GM23338 (cell line): ENCODE results near the gene NTRK3. TPM values are rescaled to one million over a fixed set of nuclear protein-coding genes. Genes with fewer than 3 reads are reported as not detected.

Source experiments
- ATAC-seq: fragments of 200-7000 bp; cut with Tn5 transposase; 3 replicates; pipeline ENCODE4 v1.9.1; 2020
- DNase-seq: peaks from one replicate; pipeline ENCODE4 v3.0.0-alpha.2; 2015; ENCODE audit warnings: low spot score
- H2AFZ ChIP-seq: fragments of 200-600 bp; sonication (generic); 2 replicates; pipeline ENCODE4 v1.8.0; 2016; ENCODE audit warnings: antibody characterized with exemption, mild to moderate bottlenecking, moderate library complexity
- H3F3A ChIP-seq: fragments of 200-600 bp; sonication (generic); replicated peaks from 2 replicates; pipeline ENCODE4 v1.8.0; 2017; ENCODE audit warnings: antibody characterized with exemption, mixed run types, low read depth
- H3K27ac ChIP-seq: fragments of 200-600 bp; sonication (generic); 2 replicates; pipeline ENCODE4 v1.6.1; 2016; ENCODE audit warnings: low read depth
- H3K27me3 ChIP-seq: fragments of 200-600 bp; sonication (generic); 2 replicates; pipeline ENCODE4 v1.8.0; 2016; ENCODE audit warnings: mild to moderate bottlenecking, mixed run types, moderate library complexity; ENCODE audit not compliant: insufficient read depth
- H3K36me3 ChIP-seq: fragments of 200-600 bp; sonication (generic); 2 replicates; pipeline ENCODE4 v1.8.0; 2016; ENCODE audit warnings: mild to moderate bottlenecking; ENCODE audit not compliant: insufficient read depth
- H3K4me1 ChIP-seq: fragments of 200-600 bp; sonication (generic); 2 replicates; pipeline ENCODE4 v1.8.0; 2016; ENCODE audit warnings: mild to moderate bottlenecking, moderate library complexity; ENCODE audit not compliant: insufficient read depth
- H3K4me2 ChIP-seq: fragments of 200-600 bp; sonication (generic); 2 replicates; pipeline ENCODE4 v1.7.1; 2017; ENCODE audit warnings: mixed run types
- H3K4me3 ChIP-seq: fragments of 200-600 bp; sonication (generic); 2 replicates; pipeline ENCODE4 v1.6.1; 2016; ENCODE audit warnings: mixed run types
- H3K79me2 ChIP-seq: fragments of 200-600 bp; sonication (generic); replicated peaks from 2 replicates; pipeline ENCODE4 v1.8.0; 2017; ENCODE audit warnings: mild to moderate bottlenecking; ENCODE audit not compliant: insufficient read depth
- H3K9me2 ChIP-seq: fragments of 200-600 bp; sonication (generic); 2 replicates; pipeline ENCODE4 v1.8.0; 2017; ENCODE audit not compliant: insufficient read depth
- H4K20me1 ChIP-seq: fragments of 200-600 bp; sonication (generic); replicated peaks from 2 replicates; pipeline ENCODE4 v1.8.0; 2017; ENCODE audit warnings: mild to moderate bottlenecking; ENCODE audit not compliant: insufficient read depth
- H3K27ac Mint-ChIP-seq: 2 replicates; pipeline ENCODE4 v1.8.0; 2020; ENCODE audit warnings: inconsistent platforms, mild to moderate bottlenecking, moderate library complexity, mixed read lengths
- H3K27me3 Mint-ChIP-seq: 3 replicates; pipeline ENCODE4 v1.8.0; 2022; ENCODE audit warnings: low read depth, mild to moderate bottlenecking, moderate library complexity, mixed read lengths, inconsistent platforms; ENCODE audit not compliant: insufficient read depth, poor library complexity
- H3K36me3 Mint-ChIP-seq: 3 replicates; pipeline ENCODE4 v1.8.0; 2021; ENCODE audit warnings: low read depth, mild to moderate bottlenecking, inconsistent platforms, moderate library complexity, mixed read lengths
- H3K4me1 Mint-ChIP-seq: 3 replicates; pipeline ENCODE4 v1.8.0; 2020; ENCODE audit warnings: mild to moderate bottlenecking, inconsistent platforms, mixed read lengths
- H3K4me3 Mint-ChIP-seq: 3 replicates; pipeline ENCODE4 v1.8.0; 2021; ENCODE audit warnings: moderate library complexity, mild to moderate bottlenecking, inconsistent platforms, mixed read lengths
- H3K9me3 Mint-ChIP-seq: 3 replicates; pipeline ENCODE4 v1.8.0; 2020; ENCODE audit warnings: moderate library complexity, mild to moderate bottlenecking, inconsistent platforms, mixed read lengths
- CREB1 ChIP-seq: fragments of 250-450 bp; sonication (Bioruptor Pico); IDR thresholded peaks from 2 replicates; pipeline ENCODE4 v1.5.0; 2020; ENCODE audit warnings: low read depth, mild to moderate bottlenecking, moderate library complexity
- ETS1 ChIP-seq: IDR thresholded peaks from 2 replicates; pipeline ENCODE4 v1.6.1; 2016; ENCODE audit warnings: antibody characterized with exemption
- EZH2 ChIP-seq: fragments of 200-600 bp; sonication (generic); IDR thresholded peaks from one replicate; pipeline ENCODE4 v1.8.0; 2017; ENCODE audit warnings: antibody characterized with exemption, mild to moderate bottlenecking, low read depth; ENCODE audit not compliant: unreplicated experiment
- EZH2phosphoT487 ChIP-seq: fragments of 200-600 bp; sonication (generic); IDR thresholded peaks from one replicate; pipeline ENCODE4 v1.8.1; 2018; ENCODE audit warnings: antibody characterized with exemption; ENCODE audit not compliant: unreplicated experiment
- JUNB ChIP-seq: IDR thresholded peaks from one replicate; pipeline ENCODE4 v1.6.1; 2016; ENCODE audit warnings: antibody characterized with exemption; ENCODE audit not compliant: unreplicated experiment
- POLR2AphosphoS5 ChIP-seq: IDR thresholded peaks from 2 replicates; pipeline ENCODE4 v1.6.1; 2016; ENCODE audit warnings: antibody characterized with exemption, low read depth
- STAT1 ChIP-seq: IDR thresholded peaks from one replicate; pipeline ENCODE4 v1.6.1; 2016; ENCODE audit warnings: antibody characterized with exemption; ENCODE audit not compliant: unreplicated experiment
- ZNF114 ChIP-seq: fragments of 250-450 bp; sonication (Bioruptor Pico); IDR thresholded peaks from 2 replicates; pipeline ENCODE4 v1.5.0; 2020; ENCODE audit warnings: mild to moderate bottlenecking, moderate library complexity
- polyA plus RNA-seq: library from polyadenylated mRNA; unstranded; fragments of >200 nt; fragmentation: Nextera tagmentation; extraction: Ambion mirVana; gene quantifications from 2 replicates; pipeline ENCODE4 v1.2.1, GENCODE V29; 2016
- total RNA-seq: library from RNA; depleted of rRNA; stranded (reverse); fragments of >200 nt; shearing (Covaris generic); gene quantifications from 2 replicates; pipeline ENCODE4 v1.2.3, GENCODE V29; 2014
- TF ChIP-seq, protein P1 (sequence below), 2 experiments: fragments of 200-600 bp in 1 of 2; sonication (generic) in 1 of 2; conservative IDR thresholded peaks; 2 replicates each; pipeline versions ENCODE4 v1.5.1 to v1.6.1; 2016 to 2017; ENCODE audit warnings: antibody characterized with exemption in 2 of 2, low read depth in 2 of 2, mild to moderate bottlenecking in 2 of 2, moderate library complexity in 1 of 2
- TF ChIP-seq, protein P2 (sequence below): IDR thresholded peaks from one replicate; pipeline ENCODE4 v1.6.1; 2018; ENCODE audit warnings: antibody characterized with exemption; ENCODE audit not compliant: unreplicated experiment
- TF ChIP-seq, protein P3 (sequence below): fragments of 250-450 bp; sonication (Bioruptor Pico); IDR thresholded peaks from 2 replicates; pipeline ENCODE4 v1.5.0; 2020; ENCODE audit warnings: mild to moderate bottlenecking, moderate library complexity

The NTRK3 gene
- total and polyA plus RNA-seq, 2 experiments from 2014 or later, result 3.1 to 5.3 TPM

DNA sequence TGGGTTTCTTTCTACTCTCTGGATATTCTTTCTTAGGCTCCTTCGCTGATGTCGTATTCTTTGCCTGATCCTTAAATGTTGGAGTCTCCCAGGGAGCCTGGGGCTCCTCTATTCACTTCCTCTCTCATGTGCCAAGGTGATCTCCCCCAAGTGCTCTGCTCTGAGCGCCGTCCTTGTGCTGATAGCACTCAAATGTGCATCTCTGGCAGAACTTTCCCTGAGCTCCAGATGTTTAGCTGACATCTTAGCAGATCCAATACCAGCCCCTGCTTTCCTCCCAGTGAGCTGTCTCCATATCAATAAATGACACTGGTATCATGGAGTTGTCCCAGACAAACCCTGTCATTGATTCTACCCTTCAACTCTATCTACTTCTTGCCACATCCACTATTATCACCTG lies 62.4 kb downstream of the NTRK3 start:
- H2AFZ ChIP-seq, result no peak overlapping the region
- no peaks in the 10 kb centered on the region for H3K36me3 ChIP-seq
- H3K79me2 ChIP-seq, result no peaks in the 10 kb centered on the region
- TF ChIP-seq, protein P1, sequence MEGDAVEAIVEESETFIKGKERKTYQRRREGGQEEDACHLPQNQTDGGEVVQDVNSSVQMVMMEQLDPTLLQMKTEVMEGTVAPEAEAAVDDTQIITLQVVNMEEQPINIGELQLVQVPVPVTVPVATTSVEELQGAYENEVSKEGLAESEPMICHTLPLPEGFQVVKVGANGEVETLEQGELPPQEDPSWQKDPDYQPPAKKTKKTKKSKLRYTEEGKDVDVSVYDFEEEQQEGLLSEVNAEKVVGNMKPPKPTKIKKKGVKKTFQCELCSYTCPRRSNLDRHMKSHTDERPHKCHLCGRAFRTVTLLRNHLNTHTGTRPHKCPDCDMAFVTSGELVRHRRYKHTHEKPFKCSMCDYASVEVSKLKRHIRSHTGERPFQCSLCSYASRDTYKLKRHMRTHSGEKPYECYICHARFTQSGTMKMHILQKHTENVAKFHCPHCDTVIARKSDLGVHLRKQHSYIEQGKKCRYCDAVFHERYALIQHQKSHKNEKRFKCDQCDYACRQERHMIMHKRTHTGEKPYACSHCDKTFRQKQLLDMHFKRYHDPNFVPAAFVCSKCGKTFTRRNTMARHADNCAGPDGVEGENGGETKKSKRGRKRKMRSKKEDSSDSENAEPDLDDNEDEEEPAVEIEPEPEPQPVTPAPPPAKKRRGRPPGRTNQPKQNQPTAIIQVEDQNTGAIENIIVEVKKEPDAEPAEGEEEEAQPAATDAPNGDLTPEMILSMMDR (conservative IDR thresholded peaks at IDR 0.05; ENCODE audit: low read depth in 2 of 2), result no peak
- TF ChIP-seq CREB1 (CRISPR knock-in tag) (no peak), ZNF114 (CRISPR knock-in tag) (no peak), ETS1 (no peak), EZH2phosphoT487 (no peak), EZH2 (no peak), STAT1 (no peak), POLR2AphosphoS5 (no peak), JUNB (no peak)
- TF ChIP-seq, protein P2, sequence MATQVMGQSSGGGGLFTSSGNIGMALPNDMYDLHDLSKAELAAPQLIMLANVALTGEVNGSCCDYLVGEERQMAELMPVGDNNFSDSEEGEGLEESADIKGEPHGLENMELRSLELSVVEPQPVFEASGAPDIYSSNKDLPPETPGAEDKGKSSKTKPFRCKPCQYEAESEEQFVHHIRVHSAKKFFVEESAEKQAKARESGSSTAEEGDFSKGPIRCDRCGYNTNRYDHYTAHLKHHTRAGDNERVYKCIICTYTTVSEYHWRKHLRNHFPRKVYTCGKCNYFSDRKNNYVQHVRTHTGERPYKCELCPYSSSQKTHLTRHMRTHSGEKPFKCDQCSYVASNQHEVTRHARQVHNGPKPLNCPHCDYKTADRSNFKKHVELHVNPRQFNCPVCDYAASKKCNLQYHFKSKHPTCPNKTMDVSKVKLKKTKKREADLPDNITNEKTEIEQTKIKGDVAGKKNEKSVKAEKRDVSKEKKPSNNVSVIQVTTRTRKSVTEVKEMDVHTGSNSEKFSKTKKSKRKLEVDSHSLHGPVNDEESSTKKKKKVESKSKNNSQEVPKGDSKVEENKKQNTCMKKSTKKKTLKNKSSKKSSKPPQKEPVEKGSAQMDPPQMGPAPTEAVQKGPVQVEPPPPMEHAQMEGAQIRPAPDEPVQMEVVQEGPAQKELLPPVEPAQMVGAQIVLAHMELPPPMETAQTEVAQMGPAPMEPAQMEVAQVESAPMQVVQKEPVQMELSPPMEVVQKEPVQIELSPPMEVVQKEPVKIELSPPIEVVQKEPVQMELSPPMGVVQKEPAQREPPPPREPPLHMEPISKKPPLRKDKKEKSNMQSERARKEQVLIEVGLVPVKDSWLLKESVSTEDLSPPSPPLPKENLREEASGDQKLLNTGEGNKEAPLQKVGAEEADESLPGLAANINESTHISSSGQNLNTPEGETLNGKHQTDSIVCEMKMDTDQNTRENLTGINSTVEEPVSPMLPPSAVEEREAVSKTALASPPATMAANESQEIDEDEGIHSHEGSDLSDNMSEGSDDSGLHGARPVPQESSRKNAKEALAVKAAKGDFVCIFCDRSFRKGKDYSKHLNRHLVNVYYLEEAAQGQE, result no peak
- TF ChIP-seq, protein P3, sequence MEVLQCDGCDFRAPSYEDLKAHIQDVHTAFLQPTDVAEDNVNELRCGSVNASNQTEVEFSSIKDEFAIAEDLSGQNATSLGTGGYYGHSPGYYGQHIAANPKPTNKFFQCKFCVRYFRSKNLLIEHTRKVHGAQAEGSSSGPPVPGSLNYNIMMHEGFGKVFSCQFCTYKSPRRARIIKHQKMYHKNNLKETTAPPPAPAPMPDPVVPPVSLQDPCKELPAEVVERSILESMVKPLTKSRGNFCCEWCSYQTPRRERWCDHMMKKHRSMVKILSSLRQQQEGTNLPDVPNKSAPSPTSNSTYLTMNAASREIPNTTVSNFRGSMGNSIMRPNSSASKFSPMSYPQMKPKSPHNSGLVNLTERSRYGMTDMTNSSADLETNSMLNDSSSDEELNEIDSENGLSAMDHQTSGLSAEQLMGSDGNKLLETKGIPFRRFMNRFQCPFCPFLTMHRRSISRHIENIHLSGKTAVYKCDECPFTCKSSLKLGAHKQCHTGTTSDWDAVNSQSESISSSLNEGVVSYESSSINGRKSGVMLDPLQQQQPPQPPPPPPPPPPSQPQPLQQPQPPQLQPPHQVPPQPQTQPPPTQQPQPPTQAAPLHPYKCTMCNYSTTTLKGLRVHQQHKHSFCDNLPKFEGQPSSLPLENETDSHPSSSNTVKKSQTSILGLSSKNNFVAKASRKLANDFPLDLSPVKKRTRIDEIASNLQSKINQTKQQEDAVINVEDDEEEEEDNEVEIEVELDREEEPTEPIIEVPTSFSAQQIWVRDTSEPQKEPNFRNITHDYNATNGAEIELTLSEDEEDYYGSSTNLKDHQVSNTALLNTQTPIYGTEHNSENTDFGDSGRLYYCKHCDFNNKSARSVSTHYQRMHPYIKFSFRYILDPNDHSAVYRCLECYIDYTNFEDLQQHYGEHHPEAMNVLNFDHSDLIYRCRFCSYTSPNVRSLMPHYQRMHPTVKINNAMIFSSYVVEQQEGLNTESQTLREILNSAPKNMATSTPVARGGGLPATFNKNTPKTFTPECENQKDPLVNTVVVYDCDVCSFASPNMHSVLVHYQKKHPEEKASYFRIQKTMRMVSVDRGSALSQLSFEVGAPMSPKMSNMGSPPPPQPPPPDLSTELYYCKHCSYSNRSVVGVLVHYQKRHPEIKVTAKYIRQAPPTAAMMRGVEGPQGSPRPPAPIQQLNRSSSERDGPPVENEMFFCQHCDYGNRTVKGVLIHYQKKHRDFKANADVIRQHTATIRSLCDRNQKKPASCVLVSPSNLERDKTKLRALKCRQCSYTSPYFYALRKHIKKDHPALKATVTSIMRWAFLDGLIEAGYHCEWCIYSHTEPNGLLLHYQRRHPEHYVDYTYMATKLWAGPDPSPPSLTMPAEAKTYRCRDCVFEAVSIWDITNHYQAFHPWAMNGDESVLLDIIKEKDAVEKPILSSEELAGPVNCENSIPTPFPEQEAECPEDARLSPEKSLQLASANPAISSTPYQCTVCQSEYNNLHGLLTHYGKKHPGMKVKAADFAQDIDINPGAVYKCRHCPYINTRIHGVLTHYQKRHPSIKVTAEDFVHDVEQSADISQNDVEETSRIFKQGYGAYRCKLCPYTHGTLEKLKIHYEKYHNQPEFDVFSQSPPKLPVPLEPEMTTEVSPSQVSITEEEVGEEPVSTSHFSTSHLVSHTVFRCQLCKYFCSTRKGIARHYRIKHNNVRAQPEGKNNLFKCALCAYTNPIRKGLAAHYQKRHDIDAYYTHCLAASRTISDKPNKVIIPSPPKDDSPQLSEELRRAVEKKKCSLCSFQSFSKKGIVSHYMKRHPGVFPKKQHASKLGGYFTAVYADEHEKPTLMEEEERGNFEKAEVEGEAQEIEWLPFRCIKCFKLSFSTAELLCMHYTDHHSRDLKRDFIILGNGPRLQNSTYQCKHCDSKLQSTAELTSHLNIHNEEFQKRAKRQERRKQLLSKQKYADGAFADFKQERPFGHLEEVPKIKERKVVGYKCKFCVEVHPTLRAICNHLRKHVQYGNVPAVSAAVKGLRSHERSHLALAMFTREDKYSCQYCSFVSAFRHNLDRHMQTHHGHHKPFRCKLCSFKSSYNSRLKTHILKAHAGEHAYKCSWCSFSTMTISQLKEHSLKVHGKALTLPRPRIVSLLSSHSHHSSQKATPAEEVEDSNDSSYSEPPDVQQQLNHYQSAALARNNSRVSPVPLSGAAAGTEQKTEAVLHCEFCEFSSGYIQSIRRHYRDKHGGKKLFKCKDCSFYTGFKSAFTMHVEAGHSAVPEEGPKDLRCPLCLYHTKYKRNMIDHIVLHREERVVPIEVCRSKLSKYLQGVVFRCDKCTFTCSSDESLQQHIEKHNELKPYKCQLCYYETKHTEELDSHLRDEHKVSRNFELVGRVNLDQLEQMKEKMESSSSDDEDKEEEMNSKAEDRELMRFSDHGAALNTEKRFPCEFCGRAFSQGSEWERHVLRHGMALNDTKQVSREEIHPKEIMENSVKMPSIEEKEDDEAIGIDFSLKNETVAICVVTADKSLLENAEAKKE (CRISPR knock-in tag), result no peak
- no peaks in the 10 kb centered on the region for H3K4me1 ChIP-seq
- H3F3A ChIP-seq, result no peaks in the 10 kb centered on the region
- Mint-ChIP-seq H3K27ac (no peak overlapping the region), H3K4me3 (no peak overlapping the region), H3K27me3 (no peaks in the 10 kb centered on the region), H3K4me1 (peaks cover 7% of the 10 kb centered on the region), H3K9me3 (no peaks in the 10 kb centered on the region; the same call in 2 of the 3 replicates), H3K36me3 (no peaks in the 10 kb centered on the region; the same call in 2 of the 3 replicates)
- no peaks in the 10 kb centered on the region for H3K27me3 ChIP-seq
- H3K4me3 ChIP-seq, result no peak overlapping the region
- H3K4me2 ChIP-seq, result no peak overlapping the region
- H4K20me1 ChIP-seq, result no peaks in the 10 kb centered on the region
- no peak for ATAC-seq
- no peak for DNase-seq
- no peak overlapping the region for H3K27ac ChIP-seq
- H3K9me2 ChIP-seq, result peaks cover 5% of the 10 kb centered on the region; the same call in 1 of the 2 replicates
